ENCODE measurements around the gene SPATA31E1.
"Not testable (repeated sequence)": the region's sequence is repeated elsewhere in the genome, so short reads cannot be mapped to it uniquely, and the experiment has no call there.

The SPATA31E1 gene

DNA sequence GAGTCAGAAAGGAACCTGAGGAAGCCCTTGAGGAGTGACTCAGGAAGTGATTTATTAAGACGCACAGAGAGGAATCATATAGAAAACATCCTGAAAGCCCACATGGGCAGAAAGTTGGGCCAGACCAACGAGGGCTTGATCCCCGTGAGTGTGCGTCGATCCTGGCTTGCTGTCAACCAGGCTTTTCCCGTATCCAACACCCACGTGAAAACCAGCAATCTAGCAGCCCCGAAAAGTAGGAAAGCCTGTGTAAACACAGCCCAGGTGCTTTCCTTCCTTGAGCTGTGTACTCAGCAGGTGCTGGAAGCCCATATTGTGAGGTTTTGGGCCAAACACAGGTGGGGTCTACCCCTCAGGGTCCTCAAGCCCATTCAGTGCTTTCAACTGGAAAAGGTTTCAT is 38.9 kb downstream of the SPATA31E1 start:
- not testable (repeated sequence) for DNase-seq (ENCODE audit: low read depth, low spot score)

DNA sequence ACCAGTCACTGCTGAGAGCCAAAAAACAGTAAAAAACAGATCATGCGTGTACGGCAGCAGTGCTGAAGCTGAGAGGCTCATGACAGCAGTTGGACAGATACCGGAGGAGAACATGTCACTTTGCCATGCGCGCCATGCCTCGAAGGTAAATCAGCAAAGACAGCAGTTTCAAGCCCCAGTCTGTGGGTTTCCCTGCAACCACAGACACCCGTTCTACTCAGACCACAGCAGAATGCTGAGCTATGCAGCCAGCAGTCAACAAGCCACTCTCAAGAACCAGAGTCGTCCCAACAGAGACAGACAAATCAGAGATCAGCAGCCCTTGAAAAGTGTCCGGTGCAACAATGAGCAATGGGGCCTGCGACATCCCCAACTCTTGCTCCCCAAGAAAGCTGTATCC is 40.3 kb downstream of the SPATA31E1 start:
- not testable (repeated sequence) for DNase-seq (ENCODE audit: low read depth, low spot score)

DNA sequence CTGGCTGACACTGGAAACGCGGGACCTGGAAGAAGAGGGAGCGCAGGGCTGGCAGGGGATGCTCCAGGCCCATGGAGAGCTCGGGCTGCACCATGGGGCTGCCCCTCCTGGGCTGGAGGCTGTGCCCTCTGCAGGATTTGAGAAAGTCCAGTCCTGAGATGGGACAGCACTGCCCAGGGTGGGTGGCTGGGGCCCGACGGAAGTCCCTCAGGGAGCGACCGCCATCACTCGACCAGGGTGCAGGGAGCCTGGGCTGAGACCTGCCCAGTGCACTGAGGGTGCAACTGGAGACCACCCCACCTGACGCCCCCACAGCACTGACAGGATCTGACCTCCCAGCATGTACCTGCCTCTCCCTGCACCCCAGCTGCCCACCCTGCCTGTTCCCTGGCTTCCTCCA is 42.2 kb downstream of the SPATA31E1 start:
- not testable (repeated sequence) for DNase-seq (ENCODE audit: low read depth, low spot score)

DNA sequence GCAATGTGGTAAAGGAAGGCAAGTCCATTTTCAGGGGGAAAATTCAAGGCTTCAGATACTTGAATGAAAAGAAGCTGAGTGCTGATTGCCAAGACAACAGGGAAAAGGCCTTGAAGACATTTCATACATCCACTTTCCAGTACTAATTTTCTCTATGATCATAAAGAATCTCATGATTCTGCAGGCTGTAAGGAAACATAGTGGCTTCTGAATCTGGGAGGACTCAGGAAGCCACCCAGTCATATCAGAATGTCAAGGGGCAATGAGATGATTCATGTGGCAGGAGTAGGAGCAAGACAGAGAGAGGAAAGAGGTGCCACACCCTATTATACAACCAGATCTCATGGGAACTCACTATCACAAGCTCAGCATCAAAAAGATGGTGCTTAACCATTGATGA is 46.5 kb downstream of the SPATA31E1 start:
- DNase-seq (ENCODE audit: low read depth, low spot score): not testable (repeated sequence)

DNA sequence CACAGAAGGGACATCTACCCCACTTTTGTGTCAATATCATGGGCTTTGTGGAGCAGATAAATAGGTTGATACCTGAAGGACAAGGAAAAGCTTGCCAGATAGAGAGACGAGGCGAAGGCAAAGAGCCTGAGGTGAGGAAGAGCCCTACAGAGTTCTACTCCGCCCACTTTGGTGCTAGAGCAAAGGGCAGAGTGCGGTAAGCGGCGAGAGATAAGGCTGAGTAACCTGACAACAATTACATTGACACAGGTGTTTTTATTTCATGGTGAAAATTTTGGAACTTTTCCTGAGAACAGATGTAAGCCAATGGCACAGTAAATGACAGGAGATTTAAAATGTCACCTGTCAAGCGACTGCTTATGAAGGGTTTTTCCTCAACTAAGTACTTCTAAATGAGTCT is 51.8 kb downstream of the SPATA31E1 start:
- not testable (repeated sequence) for DNase-seq (ENCODE audit: low read depth, low spot score)

DNA sequence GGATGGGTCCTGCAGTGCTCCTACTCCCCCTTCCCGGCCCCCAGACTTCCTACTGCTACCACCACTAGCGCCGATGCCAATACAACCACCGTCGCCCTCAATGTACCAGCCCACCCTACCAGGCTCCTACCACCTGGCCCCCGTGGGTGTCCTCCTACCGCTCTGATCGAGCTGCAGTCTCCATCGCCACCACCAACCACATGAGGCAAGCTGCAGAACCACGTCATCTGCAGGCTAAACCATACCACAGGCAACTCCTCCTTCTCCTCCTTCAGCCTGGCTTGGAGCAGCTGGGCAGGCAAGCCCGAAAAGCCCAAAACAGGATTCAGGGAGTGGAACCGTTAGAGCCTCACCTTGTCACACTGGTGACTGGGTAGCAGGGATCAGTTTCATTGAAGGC is 54.7 kb downstream of the SPATA31E1 start:
- not testable (repeated sequence) for DNase-seq (ENCODE audit: low read depth, low spot score)

DNA sequence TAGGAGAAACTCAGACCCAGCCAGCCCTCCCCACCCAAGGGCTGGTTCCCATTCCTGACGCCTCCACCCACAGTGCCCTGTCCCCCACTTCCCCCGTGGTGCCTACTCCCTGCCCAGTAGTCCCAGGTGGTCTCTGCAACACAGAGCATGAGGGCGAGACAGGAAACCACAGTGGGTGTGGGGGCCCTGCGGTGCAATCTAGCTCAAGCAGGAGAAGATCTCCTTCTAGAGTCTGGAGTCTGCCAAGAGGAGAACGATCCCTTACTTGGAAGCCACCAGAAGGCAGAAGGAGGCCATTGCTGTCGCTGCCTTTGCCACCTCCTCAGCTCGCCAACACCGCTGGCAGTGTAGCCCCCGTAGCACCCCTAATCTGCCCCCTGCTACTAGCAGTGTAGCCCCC is 55.2 kb downstream of the SPATA31E1 start:
- not testable (repeated sequence) for DNase-seq (ENCODE audit: low read depth, low spot score)

DNA sequence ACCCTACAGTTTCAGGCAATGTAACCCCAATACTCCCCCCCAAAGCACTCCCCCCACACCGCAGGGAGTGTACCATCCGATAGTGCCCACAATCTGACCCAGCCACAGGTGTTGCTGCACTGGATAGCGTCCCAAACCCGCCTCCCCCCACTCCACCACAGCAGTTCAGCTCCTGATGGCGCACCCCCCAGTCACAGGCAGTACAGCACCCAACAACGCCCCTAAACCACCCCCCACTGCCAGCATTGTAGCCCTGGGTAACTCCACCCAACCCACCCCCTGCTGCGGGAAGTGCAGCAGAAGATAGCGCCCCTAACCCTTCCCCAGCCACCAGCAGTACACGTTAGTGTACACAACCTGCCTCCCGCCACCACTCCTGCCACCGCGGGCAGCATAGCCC is 55.7 kb downstream of the SPATA31E1 start:
- DNase-seq (ENCODE audit: low read depth, low spot score): not testable (repeated sequence)
